ENCODE results near the gene CRYBG3.

Gene CRYBG3

DNA sequence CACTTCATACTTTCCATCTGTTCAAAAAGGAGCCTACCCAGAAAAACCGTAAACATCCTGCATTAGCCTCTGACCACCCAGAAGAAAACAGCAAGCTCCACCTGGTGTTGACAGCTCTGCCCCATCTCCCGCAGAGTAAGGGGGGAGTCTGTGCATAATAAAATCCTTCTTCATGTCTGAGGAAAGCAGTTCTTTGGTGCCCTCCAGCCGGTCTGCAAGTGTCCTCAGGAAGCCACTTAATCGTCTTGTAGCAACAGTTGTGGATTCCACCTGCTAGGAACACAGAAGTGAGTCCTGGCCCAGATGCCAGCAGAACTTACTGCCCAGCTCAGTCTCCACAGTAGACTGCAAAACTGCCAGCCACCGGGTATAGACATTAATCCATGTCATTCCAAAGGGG lies 127.9 kb downstream of the CRYBG3 start:
- DNase-seq, result no peak

DNA sequence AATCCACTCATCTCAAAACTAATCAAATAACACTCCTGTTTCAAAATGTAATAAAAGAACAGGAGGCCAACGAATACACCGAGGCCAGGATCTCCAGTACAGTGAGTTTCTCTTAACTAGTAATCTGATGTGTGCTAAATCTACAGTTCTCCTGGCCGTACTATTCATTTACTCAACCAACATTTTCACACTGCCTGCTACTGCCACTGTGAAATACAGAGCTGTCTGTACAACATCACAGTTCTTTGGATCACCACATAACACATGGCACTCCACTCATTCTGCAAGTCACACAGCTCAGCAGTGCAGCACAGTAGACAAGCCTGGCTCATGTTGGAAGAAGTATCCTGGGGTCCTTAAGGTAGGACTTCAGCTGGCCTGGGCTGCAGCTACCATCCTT lies 128.5 kb downstream of the CRYBG3 start:
- no peak for DNase-seq

DNA sequence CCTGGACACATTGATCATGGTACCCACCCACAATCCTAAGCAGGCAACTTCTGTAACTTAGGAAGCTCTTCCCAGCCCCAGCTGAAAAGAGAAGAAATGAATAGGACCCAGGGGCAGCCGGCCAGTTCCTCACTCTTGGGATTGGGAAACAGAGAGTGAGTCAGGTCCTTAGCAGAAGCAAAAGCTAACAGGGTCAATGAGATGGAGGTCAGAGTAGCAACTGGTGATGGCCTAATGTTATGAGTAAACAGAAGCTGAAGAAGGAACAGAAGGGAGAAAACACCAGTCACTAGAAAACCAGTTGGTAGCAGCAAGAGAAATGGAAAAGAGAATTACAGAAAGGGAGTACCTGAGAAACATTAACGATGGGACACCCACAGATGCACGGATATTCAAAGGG lies 130.5 kb downstream of the CRYBG3 start:
- no peak for DNase-seq

DNA sequence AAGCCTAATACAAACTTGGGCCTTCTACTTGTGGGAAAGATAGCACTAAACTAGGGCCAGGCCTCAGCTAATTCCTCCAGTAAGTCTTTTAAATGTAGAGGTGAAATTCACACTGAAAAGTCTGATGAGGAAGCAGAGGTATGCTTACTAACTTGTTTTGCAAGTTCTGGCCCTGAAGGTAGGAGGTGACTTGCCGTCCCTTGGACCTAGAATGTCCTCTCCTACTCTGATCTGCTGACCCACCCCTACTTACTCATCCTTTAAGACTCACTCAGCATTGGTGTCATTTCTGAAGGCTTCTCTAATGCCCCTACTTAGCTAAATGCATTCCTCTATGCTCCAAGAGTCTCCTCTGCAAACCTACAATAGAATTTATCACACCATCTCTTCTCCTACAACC lies 131.1 kb downstream of the CRYBG3 start:
- DNase-seq, result no peak

DNA sequence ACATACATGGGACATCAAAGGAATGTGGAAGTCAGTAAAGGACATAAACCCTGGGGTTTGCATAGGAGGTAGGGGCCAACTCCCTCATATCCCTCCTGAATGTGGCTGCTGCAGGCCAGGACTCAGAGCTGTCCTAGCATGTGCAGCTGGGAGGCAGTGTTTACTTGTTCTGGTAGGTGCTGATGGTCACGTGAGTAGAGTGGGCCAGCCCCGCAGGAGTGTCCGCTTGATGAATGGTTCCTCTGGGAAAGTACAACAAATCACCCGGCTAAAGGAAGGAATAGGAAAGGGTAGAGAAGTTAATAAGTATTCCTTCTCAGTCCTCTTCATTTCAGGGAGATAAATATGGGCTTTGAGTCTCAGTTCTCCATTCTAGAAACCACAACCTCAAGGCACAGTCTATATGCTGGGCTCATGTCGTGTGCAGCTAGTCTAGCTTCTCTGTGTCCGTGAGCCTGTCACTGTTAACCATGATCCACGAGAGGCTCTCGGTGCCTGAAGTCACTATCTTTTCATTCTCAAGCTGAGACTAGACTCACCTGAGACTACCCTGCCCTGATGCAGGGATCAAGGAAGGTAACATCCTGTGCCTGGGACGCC lies 132.5 kb downstream of the CRYBG3 start:
- no peak for DNase-seq

DNA sequence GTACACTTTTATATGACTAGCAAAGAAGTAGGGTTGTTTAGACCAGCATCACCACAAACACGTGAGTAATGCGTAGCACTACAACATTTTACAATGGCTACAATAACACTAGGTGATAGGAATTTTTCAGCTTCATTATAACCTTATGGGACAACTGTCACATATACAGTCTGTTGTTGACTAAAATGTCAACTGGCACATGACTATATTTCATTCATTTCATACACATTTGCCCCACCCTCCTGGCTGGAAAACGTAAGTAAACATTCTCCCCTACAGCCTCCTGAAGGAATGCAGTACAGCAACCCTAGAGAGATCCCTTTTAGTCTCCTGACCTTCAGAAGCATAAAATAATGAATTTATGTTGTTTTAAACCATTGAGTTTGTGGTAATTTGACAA lies 134.2 kb downstream of the CRYBG3 start:
- DNase-seq, result no peak

DNA sequence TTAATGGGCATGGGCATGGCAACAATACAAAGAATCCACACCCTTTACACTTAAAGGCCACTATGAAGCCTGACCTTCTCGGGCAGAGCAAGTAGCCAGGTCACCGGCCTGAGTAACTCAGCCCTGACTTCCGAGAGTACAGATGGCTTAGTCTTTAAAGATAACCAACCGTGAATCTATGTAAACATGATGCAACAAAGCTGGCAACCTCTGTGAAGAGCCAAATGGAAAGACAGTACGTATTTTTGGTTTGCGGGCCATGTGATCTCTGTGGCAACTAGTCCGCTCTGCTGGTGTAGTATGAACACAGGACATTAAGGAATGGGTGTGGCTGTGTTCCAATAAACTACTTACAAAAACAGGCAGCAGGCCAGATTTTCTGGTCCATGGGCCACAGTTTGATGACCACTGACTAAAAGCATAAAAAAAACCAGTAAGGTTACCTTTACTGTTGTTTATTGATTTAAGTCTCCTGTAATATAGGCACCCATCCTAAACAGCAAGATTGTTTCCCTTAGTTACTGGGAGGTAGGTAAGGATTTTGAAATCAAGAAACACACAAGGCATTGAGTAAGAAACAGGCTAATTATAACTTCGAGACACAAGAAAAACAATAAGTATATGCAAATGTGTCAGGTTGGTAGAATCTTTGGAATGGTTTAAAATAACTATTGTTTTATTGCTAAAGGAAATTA lies 136.0 kb downstream of the CRYBG3 start:
- no peak for DNase-seq

DNA sequence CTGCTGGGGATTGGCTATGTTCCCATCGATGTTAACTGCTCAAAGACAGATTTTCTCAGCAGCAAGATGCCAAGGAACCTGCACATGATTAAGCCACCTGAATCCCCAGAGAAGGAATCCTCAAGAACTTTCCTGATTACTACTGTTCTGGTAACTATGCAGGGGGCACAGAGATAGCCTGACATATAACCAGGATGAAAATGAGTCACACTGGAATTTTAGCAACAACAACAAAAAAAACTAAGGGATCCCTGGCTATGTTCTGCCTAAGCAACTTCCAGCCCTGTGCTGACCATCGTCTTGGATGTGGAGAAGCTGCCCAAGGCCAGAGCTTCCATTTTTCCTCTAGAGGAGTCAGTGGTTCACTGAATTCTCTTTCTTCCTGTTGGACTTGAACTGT lies 136.6 kb downstream of the CRYBG3 start:
- no peak for DNase-seq

DNA sequence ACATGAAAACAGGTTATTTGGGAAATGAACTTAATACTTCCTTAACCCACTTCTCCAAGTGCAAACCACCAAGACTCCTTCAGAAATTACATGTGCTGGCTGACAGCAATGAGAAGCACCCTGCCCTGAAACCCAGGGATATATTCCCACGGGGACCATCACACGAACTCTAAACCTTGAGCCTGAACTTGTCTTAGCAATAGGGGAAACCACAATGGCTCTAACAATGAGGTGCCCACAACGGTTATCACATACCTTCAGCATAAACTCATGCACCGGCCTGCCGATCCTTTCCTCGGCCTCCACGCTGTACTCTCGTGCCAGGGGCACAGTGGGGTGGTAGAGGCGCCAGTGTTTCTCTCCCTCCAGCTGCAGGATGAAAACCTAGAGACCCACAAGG lies 137.0 kb downstream of the CRYBG3 start:
- DNase-seq, result no peak

DNA sequence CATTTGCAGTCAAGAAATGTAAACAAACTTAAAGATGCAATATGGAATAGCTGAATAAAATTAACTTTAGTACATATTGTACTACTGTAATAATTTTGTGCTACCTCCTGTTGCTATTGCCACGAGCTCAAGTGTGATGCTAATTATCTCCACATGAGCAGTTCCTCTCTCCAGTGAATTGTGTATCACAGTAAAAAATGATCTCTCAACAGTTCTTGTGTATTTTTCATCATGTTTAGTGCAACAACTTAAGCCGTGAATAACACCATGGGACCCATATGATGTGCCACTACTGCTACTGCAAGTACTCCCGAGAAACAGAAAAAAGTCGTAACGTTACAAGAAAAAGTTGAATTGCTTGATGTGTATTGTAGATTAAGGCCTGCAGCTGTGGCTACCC lies 138.1 kb downstream of the CRYBG3 start:
- DNase-seq, result no peak

DNA sequence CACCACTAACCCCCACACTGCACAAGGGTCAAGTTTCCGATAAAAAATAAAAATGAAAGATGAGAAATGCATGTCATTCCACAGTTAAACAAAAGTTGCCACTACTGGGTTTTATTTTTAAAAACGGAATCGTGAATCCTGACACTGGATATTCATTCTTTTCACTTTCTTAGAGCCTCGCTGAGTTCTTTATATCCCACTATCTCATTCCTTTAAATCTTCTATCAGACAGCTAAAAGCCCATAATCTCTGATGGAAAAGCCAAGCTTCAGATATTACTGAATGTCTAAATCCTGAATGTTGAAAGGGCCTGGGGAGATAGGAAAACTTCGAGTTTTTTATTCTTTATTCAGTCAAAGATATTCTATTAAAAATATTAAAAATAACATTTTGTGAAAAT lies 138.7 kb downstream of the CRYBG3 start:
- DNase-seq, result no peak

DNA sequence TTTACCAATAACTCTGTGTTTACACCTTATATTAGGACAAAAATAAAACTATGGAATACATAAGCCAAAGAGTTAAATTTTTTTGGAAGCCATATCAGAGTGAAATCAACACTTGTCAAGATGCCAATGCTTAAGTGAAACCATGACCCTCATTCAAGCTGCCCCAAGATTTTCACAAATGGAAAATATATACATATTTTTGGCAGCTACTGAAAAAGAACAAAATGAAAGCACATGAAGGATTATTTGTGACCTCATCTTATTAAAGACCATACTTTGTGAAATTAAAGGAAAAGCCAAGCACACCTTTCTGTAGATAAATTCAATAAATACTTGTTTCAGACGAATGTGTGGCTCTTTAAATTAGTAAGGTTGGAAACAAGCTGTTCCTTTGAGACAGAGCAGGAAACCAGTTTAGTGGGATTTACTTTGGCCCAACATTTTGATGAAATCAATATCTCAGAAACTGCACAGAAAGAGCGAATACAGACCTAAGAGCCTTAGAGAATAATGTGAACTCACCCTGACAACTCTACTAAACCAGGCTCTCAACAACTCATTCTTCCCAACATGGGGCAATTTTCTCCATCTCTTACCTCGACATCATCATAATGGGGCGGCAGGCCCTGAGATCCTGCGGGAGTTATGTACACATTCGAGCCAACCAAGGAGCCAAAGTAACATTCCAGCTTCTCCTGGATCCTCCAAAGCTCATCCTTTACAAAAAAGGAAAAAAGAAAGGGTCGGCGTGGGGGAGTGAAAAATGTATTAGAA lies 139.4 kb downstream of the CRYBG3 start:
- no peak for DNase-seq

DNA sequence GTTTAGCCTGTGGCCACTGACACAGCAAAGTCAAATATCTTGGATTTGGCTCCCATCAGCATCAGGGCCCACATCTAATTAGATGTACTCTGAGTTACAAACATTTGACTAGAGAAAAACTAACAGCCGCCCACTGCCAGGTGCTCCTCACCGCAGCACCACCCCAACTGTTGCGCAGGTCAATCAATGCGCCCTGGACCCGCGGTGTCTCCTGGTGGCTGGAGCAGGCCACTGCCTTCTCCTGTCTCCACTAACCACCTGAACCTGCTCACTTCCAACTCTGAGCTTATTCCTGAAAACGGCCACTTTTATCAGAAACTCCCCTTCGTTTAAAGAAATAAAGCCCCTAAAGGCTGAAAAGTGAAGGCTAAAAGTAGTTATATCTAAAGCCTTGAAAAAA lies 146.2 kb downstream of the CRYBG3 start:
- no peak for DNase-seq

DNA sequence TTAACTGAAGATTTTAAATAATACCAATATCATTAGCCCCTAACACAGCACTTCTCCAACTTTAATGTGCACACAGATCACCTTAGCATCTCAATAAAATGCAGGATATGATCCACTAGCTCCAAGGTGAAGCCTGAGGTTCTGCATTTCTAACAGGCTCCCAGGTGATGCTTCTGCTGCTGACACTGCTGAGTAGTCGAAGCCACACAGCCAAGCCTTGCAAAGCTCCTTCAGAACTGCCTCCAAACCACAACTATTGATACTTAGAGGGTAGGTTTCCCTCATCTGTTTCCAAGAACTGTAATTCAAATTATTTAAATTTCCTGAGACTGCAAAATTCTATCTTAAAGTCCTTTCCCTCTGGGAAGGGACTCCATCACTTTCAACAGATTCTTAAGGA lies 146.6 kb downstream of the CRYBG3 start:
- DNase-seq, result no peak

DNA sequence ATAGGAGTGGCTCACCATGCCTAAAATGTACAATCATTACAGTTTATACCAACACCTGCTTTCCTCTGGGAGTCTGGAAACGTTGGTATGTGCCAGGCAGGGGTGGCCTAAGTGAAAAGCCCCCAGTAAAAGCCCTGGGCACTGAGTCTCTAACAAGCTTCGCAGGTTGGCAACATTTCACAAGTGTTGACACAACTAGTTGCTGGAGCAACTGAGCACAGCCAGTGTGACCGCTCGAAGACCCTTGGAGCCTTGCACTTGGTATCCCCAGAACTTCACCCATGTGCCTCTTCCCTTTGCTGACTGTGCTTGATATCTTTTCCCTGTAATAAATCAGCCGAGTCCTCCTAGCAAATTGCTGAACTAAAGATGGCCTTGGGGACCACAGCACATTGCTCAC lies 147.7 kb downstream of the CRYBG3 start:
- no peak for DNase-seq

DNA sequence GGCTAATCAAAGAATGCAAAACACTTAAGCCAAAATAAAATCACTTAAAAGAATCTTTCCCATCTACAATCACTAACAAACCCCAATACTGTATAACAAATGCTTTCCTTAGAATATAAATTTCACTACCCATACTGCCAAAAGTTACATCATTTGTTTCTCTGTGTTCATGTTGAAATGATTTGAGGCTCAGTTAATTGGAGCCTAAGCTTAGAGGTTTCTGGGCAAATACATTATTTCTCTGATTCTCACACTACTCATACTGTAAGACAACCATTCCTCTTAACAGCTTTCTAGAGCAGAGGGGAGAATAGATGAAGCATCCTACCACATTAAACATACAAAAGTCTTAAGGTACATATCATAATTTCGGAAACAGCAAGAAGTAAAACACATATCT lies 148.3 kb downstream of the CRYBG3 start:
- DNase-seq, result no peak

DNA sequence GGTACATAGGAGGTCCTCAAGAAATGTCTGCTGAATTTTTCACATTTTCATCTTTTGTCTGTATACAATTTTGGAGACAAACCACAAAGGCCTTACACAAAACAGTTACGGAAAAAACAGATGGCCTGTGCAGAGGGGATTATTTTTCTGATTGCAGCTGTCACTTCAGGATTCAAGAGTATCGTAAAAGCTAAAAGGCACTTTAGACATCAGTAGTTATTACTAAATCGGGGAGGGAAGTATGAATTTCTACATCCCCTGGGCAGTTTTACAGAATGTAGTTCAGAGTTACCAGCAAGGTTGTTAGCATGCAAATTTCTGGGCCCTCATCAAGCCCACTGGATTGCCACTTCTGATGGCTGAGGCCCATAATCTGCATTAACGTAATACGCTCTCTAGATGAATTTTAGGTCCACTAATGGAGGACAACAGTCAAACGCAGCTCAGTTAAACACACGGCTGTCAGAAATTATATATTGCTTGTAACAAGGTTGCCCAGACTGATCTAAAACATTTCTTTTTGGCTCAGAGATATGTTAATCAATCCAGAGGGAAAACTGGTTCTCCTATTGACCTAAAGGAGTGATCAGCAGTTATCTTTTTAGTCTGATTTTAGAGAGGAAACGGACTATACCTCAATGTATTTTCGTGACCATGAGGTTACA lies 149.3 kb downstream of the CRYBG3 start:
- DNase-seq, result no peak

DNA sequence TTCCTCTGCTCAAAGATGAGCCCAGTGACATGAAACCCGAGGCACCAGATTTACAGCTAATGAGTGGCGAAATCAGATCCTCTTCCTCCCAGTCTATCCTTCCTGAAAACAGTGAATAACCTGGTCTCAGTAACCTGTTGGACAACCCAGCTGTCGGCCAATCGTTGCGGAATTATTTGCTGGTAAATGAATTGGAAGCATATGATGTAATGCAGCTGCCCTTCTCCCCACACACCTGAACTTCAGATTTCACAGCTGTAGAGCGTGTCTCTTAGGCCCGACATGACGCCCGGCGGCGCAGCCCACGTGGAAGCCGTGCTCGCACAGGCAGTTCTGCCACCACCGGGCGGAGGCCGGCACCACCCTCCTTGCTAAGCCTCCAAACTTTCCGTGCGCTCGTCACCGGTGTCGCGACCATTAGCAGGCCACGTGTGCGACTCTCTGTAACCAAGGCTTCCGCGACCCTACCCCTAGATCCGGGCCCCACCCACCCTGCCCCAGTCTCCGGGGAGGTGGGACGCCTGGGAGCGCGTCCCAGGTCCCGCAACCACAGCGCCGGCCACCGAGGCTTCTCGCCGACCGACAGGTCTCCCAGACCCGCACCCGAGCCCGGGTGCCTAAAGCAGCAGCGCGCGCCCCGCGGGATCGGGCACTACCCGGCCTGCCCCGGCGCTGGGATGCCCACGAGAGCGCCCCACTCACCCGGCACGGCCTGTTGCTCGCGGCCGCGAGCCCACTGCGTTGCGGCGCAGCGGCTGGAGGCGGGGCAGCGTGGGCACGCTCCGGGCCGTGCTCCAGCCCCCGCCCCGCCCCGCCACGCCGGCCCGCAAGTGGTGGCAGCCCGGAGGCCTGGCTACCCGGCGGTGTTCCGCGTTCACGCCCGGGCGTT lies 150.1 kb downstream of the CRYBG3 start, which contains the start of gene RIOX2:
TSS of gene RIOX2 (minus strand) at position 753 of the 889 bp plus-strand sequence. CDS start 4,838 bp downstream, outside the sequence.
- peak; percentile 51 for DNase-seq

DNA sequence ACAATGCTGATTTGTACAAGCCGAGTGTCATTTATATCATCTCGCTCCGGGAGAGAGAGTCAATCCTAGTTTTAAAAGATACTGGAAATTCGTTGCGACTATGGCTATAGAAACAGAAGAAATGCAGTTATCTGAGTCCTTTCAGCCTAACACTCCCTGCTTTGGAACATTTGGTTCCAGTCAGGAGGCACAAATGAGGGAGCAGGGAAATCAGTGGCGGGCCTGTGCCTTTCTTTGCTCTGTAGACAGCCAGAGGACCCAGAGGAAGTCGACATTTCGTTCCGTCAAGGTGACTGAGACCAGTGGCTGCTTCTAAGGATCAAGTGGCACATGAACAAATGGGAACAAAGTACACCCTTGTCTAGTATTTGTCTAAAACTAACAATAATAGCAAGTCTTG lies 151.2 kb downstream of the CRYBG3 start:
- DNase-seq, result no peak

DNA sequence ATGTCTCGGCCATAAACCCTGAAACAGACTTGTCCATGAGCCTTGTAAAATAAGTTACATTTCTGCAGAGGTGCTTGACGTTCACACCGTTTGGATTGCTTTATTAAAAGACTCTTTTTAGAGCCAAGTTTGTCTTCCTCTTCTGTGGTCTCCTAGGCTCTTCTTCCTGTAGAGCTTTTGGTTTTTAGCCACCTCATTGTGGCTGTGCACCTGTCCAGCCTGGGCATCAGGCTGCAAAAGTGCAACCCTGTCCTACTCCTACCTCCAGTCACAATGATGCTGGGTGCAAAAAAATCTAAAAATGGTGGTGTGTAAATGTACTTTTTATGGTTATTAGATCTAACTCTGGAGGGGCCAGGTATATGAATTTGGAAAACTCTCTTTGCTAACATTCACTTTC lies 153.2 kb downstream of the CRYBG3 start:
- no peak for DNase-seq

DNA sequence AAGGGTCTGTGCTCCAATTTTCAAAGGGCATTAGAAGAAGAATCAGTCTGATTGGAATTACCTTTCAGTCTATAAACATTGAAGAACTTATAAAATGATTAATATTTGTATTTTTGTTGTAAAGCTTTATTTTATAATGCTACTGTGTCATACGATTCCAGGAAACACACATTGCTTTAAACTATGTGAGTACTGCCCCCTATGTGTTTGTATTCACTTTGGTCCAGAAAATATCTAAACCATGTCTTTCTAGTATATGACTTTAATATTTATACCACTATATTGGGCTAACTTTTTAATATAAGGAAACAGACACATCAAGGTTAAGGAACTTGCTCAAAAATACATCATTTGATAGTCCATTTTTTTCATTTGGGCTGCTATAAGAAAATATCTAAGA lies 153.7 kb downstream of the CRYBG3 start:
- no peak for DNase-seq

DNA sequence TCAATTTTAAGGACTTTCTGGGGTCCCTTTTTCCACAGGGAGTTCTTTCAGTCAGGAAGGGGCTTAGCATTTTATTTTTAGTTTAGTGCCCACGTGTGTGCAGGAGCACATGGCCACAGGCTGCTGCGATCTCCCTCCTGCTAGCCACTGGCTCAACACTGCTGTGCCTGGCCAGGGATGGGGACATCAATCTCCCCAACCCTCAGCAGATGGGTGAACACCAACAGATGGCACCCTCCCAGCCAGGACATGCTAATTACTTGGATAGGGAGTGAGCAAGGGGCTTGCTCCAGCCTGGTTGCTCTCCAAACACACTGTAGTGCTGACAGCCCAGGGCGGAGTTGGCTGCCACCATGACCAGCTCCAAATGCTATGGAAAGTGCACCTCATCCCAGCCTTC lies 157.8 kb downstream of the CRYBG3 start:
- DNase-seq, result no peak

DNA sequence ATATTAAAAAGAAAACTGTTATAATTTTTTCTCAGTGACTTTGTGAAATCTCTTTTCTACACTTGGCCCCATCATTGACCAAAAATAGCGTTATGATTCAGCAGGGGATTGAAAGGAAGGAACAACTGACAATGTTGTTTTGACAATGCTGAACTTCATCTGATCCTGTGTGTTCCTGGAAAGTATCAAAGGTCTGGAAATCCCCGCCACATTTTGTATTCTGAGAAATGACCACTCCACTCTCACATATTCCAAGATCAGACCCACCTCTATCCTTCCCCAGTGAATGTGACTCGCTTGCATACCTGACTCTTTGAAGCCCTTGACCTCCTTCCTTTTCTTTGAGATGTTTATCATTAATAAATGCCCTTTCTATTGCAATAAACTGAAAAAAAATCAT lies 160.1 kb downstream of the CRYBG3 start:
- no peak for DNase-seq

All from GF-D8 (cell line).